Right atrium auricular region (tissue), 2 donors: ENCODE measurements around the gene PRPF4. TPM values are rescaled to one million over a fixed set of nuclear protein-coding genes. Genes with fewer than 3 reads are reported as not detected.

Source experiments
- DNase-seq: peaks from one replicate; pipeline ENCODE4 v3.0.0-alpha.2; 2019; ENCODE audit warnings: low spot score
- H3K27ac ChIP-seq, 2 donors: fragments of 200-600 bp; sonication (generic); 1 replicate in 1 of 2; 2 replicates in 1 of 2; pipeline ENCODE4 v1.5.1; 2016 to 2019
- H3K27me3 ChIP-seq, 2 donors: fragments of 200-600 bp; sonication (generic); one replicate each; pipeline versions ENCODE4 v1.5.1 to v1.6.0; 2017 to 2019
- H3K36me3 ChIP-seq: fragments of 200-600 bp; sonication (generic); one replicate; pipeline ENCODE4 v1.5.1; 2016
- H3K4me1 ChIP-seq, 2 donors: fragments of 200-600 bp; sonication (generic); one replicate each; pipeline versions ENCODE4 v1.5.1 to v1.6.0; 2017 to 2019
- H3K4me3 ChIP-seq, 2 donors: fragments of 200-600 bp; sonication (generic); 1 replicate in 1 of 2; 2 replicates in 1 of 2; pipeline ENCODE4 v1.5.1; 2017 to 2019; ENCODE audit warnings: mild to moderate bottlenecking in 1 of 2, moderate library complexity in 1 of 2
- H3K9me3 ChIP-seq, 2 donors: fragments of 200-600 bp; sonication (generic); one replicate each; pipeline ENCODE4 v1.5.1; 2019
- CTCF ChIP-seq, 2 donors: fragments of 200-600 bp; sonication (generic); IDR thresholded peaks; one replicate each; pipeline ENCODE4 v1.5.1; 2019; ENCODE audit warnings: antibody characterized with exemption in 2 of 2
- total RNA-seq, 2 donors: library from RNA; depleted of rRNA; stranded (reverse); fragments of >200 nt; gene quantifications; one replicate each; pipeline ENCODE4 v1.1.0, GENCODE V29; 2016

Gene PRPF4
- total RNA-seq, 2 donors from 2014 or later = 8.7 to 11.1 TPM

- no peak for TF ChIP-seq CTCF (IDR thresholded peaks at IDR 0.05)
- DNase-seq = no peak
- Histone ChIP-seq H3K27ac (no peak overlapping the region), H3K36me3 (no peaks in the 10 kb centered on the region), H3K27me3 (no peaks in the 10 kb centered on the region), H3K9me3 (no peaks in the 10 kb centered on the region), H3K4me3 (no peak overlapping the region), H3K4me1 (no peaks in the 10 kb centered on the region)
These were observed 24.4 kb downstream of the PRPF4 start for GRCh38 chr9:113299800-113300292.

GRCh38 chr9:113301548-113301947, 26.1 kb downstream of the PRPF4 start:
- no peak overlapping the region for H3K27ac ChIP-seq
- no peaks in the 10 kb centered on the region for H3K36me3 ChIP-seq
- H3K4me3 ChIP-seq = no peak overlapping the region
- no peaks in the 10 kb centered on the region for H3K27me3 ChIP-seq
- no peaks in the 10 kb centered on the region for H3K4me1 ChIP-seq
- H3K9me3 ChIP-seq = no peaks in the 10 kb centered on the region
- no peak for DNase-seq
- TF ChIP-seq CTCF (IDR thresholded peaks at IDR 0.05) = no peak

- no peaks in the 10 kb centered on the region for H3K27me3 ChIP-seq
- no peaks in the 10 kb centered on the region for H3K4me1 ChIP-seq
- TF ChIP-seq CTCF (IDR thresholded peaks at IDR 0.05) = no peak
- no peaks in the 10 kb centered on the region for H3K36me3 ChIP-seq
- H3K4me3 ChIP-seq = no peak within 1 kb of the TSS
- H3K27ac ChIP-seq = no peak within 1 kb of the TSS
- no peaks in the 10 kb centered on the region for H3K9me3 ChIP-seq
- no peak for DNase-seq
These were observed 27.4 kb downstream of the PRPF4 start, which contains the start of gene RNF183 for GRCh38 chr9:113302792-113303418. Gene RNF183 (minus strand): TSS chr9:113303376. CDS start chr9:113298184, 5,192 bp downstream.

- Histone ChIP-seq H3K36me3 (no peaks in the 10 kb centered on the region), H3K4me1 (no peaks in the 10 kb centered on the region), H3K4me3 (no peak overlapping the region), H3K9me3 (no peaks in the 10 kb centered on the region), H3K27me3 (no peaks in the 10 kb centered on the region), H3K27ac (no peak overlapping the region)
- no peak for DNase-seq
- no peak for TF ChIP-seq CTCF (IDR thresholded peaks at IDR 0.05)
These were observed 31.1 kb downstream of the PRPF4 start for GRCh38 chr9:113306566-113306965.

- Histone ChIP-seq H3K9me3 (no peaks in the 10 kb centered on the region), H3K27me3 (no peaks in the 10 kb centered on the region), H3K36me3 (no peaks in the 10 kb centered on the region), H3K4me1 (no peaks in the 10 kb centered on the region), H3K4me3 (no peak overlapping the region), H3K27ac (no peak overlapping the region)
- DNase-seq = no peak
- no peak for TF ChIP-seq CTCF (IDR thresholded peaks at IDR 0.05)
These were observed 32.0 kb downstream of the PRPF4 start for GRCh38 chr9:113307396-113307975.
